Prostate gland (tissue), 2 donors: Measurements from ENCODE around the gene HS6ST3. TPM values are rescaled to one million over a fixed set of nuclear protein-coding genes. Genes with fewer than 3 reads are reported as not detected.

Source experiments
- DNase-seq: peaks from one replicate; pipeline ENCODE4 v3.0.0-alpha.2; 2019; ENCODE audit warnings: low spot score
- H3K27ac ChIP-seq, 2 donors: fragments of 200-600 bp; sonication (generic); 2 replicates each; pipeline ENCODE4 v1.5.1; 2017 to 2019
- H3K27me3 ChIP-seq: fragments of 200-600 bp; sonication (generic); replicated peaks from 2 replicates; pipeline ENCODE4 v1.5.1; 2019; ENCODE audit not compliant: insufficient read depth
- H3K36me3 ChIP-seq, 2 donors: fragments of 200-600 bp; sonication (generic); 1 replicate in 1 of 2; 2 replicates in 1 of 2; pipeline versions ENCODE4 v1.5.1 to v1.8.1; 2017 to 2019
- H3K4me1 ChIP-seq: fragments of 200-600 bp; sonication (generic); replicated peaks from 2 replicates; pipeline ENCODE4 v1.5.1; 2019
- H3K4me3 ChIP-seq, 2 donors: fragments of 200-600 bp; sonication (generic); 2 replicates each; pipeline ENCODE4 v1.5.1; 2017 to 2019
- H3K9me3 ChIP-seq: fragments of 200-600 bp; sonication (generic); 2 replicates; pipeline ENCODE4 v1.5.1; 2017
- CTCF ChIP-seq, 4 experiments: fragments of 200-600 bp in 2 of 4; fragments of 450-650 bp in 2 of 4; sonication (generic) in 2 of 4; IDR thresholded peaks; 1 replicate in 3 of 4; 2 replicates in 1 of 4; pipeline ENCODE4 v1.5.1; 2016 to 2019; ENCODE audit warnings: antibody characterized with exemption in 4 of 4, mild to moderate bottlenecking in 2 of 4, moderate library complexity in 2 of 4
- POLR2A ChIP-seq: fragments of 450-650 bp; IDR thresholded peaks from one replicate; pipeline ENCODE4 v1.6.1; 2016; ENCODE audit warnings: antibody characterized with exemption, mild to moderate bottlenecking
- POLR2AphosphoS5 ChIP-seq: sonication (generic); formaldehyde crosslinking; IDR thresholded peaks from one replicate; pipeline ENCODE4 v1.6.1; 2017; ENCODE audit warnings: antibody characterized with exemption
- WGBS: methylation state at CpG from one replicate; pipeline ENCODE4 v1.1.5; 2018; 5-methylcytosine and 5-hydroxymethylcytosine counted together
- intact Hi-C: fragments of 100-400 bp; cut with DNase I; formaldehyde crosslinking; loops from one replicate; pipeline ENCODE4 v1.14.2; 2022
- total RNA-seq, 2 donors: library from RNA; depleted of rRNA; stranded (reverse); fragments of >200 nt; gene quantifications; one replicate each; pipeline ENCODE4 v1.1.0, GENCODE V29; 2016

Gene HS6ST3
- total RNA-seq, 2 donors from 2014 or later = 0.97 to 1.0 TPM

DNA sequence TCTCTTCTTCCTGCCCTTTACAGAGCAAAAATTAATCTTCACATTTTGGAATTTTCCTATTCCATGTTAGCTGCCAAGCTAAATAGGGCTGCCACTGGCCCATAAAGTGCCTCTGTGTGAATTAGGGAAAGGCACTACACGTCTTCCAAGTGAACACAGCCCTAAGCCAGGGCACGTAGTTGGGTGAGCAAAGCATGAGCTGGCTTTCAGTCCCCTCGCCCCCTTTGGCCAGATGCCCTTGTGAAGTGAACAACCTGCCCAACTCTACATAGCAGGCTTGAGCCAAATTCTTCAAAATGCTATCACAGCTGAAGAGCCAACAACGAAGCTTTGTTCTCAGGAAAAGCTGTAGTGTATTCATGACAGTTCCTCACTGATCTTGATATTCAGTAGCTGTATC lies 691.2 kb downstream of the HS6ST3 start:
- Histone ChIP-seq H3K27me3 (no peaks in the 10 kb centered on the region), H3K27ac (no peak overlapping the region), H3K9me3 (no peaks in the 10 kb centered on the region), H3K36me3 (no peaks in the 10 kb centered on the region), H3K4me3 (no peak overlapping the region), H3K4me1 (no peaks in the 10 kb centered on the region)
- intact Hi-C loops = no loop called here
- WGBS = 12% methylated on average over 4 of the region's 4 CpGs
- DNase-seq = no peak
- TF ChIP-seq CTCF (IDR thresholded peaks at IDR 0.05) = no peak
- TF ChIP-seq POLR2A = no peak
- no peak for TF ChIP-seq POLR2AphosphoS5

DNA sequence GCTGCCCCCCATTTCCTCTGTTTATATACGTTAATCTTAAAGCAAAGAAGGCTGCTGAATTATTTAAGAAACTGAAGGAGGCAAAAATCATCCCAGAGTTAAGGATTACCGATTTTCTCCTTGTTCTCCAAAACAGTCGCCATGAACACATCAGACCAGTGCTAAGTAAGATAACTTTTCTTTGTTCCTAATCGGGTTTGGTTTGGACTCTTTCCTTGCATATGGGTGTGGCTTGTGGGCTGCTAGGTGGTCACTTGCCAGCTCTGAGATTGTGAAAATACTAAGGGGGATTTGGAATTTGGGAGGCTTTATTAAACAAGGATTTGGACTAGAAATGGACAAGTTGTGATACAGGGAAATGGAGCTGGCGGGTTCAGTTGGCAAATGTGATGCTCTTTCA lies 692.3 kb downstream of the HS6ST3 start:
- no peak overlapping the region for H3K4me3 ChIP-seq
- H3K4me1 ChIP-seq = no peaks in the 10 kb centered on the region
- intact Hi-C loops = no loop called here

GRCh38 chr13:96783057-96783456 lies 693.1 kb downstream of the HS6ST3 start:
- H3K27me3 ChIP-seq = no peaks in the 10 kb centered on the region
- no peak for DNase-seq
- H3K27ac ChIP-seq = no peak overlapping the region
- no peak overlapping the region for H3K4me3 ChIP-seq
- H3K9me3 ChIP-seq = no peaks in the 10 kb centered on the region
- H3K4me1 ChIP-seq = no peaks in the 10 kb centered on the region
- intact Hi-C loops = no loop called here
- WGBS = 89% methylated on average over 2 of the region's 2 CpGs
- TF ChIP-seq POLR2A = no peak
- no peak for TF ChIP-seq POLR2AphosphoS5
- TF ChIP-seq CTCF (IDR thresholded peaks at IDR 0.05) = no peak
- H3K36me3 ChIP-seq = no peaks in the 10 kb centered on the region

More for the DNA sequence above, 692.3 kb downstream of the HS6ST3 start:
- DNase-seq = no peak
- Histone ChIP-seq H3K27me3 (no peaks in the 10 kb centered on the region), H3K36me3 (no peaks in the 10 kb centered on the region), H3K9me3 (no peaks in the 10 kb centered on the region), H3K27ac (no peak overlapping the region)
- TF ChIP-seq POLR2AphosphoS5 = no peak
- TF ChIP-seq POLR2A = no peak
- no peak for TF ChIP-seq CTCF (IDR thresholded peaks at IDR 0.05)
- WGBS = 60% methylated on average over 5 of the region's 5 CpGs

GRCh38 chr13:96783511-96783910 lies 693.6 kb downstream of the HS6ST3 start:
- no peaks in the 10 kb centered on the region for H3K9me3 ChIP-seq
- WGBS = 53% methylated on average over 3 of the region's 3 CpGs
- intact Hi-C loops = no loop called here
- no peak overlapping the region for H3K27ac ChIP-seq
- TF ChIP-seq POLR2A (no peak), CTCF (IDR thresholded peaks at IDR 0.05) (no peak), POLR2AphosphoS5 (no peak)
- no peak for DNase-seq
- no peaks in the 10 kb centered on the region for H3K4me1 ChIP-seq
- H3K27me3 ChIP-seq = no peaks in the 10 kb centered on the region
- H3K36me3 ChIP-seq = no peaks in the 10 kb centered on the region
- no peak overlapping the region for H3K4me3 ChIP-seq

DNA sequence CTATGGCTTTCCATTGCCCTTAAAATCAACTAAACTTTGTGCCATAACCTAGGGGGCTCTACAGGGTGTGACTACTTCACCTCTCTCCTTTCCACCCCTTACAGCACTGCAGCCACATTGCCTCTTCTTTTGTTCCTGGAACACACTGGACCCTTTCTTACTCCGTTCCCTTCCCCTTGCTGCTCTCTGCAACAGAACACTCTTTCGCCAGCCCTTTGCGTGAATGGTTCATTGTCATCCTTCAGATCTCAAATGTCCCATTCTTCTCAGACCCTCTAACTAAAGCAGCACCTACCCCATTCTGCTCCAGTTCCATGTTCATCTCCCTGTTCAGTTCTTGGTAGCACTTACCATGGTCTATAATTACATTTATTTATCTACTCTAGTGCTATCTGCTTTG lies 696.1 kb downstream of the HS6ST3 start:
- intact Hi-C loops = no loop called here
- no peaks in the 10 kb centered on the region for H3K27me3 ChIP-seq
- no peak overlapping the region for H3K4me3 ChIP-seq
- no peaks in the 10 kb centered on the region for H3K36me3 ChIP-seq
- no peak for DNase-seq
- TF ChIP-seq POLR2A (no peak), POLR2AphosphoS5 (no peak), CTCF (IDR thresholded peaks at IDR 0.05) (no peak)
- no peaks in the 10 kb centered on the region for H3K4me1 ChIP-seq
- WGBS = 93% methylated on average over 3 of the region's 3 CpGs
- no peak overlapping the region for H3K27ac ChIP-seq
- no peaks in the 10 kb centered on the region for H3K9me3 ChIP-seq
